Measurements from ENCODE around the gene CD4.

GRCh38 chr12:6816598-6816997 lies 27.3 kb downstream of the CD4 start:
- TF ChIP-seq CTCF (IDR thresholded peaks at IDR 0.05) (no peak), POLR2A (IDR thresholded peaks at IDR 0.05) (no peak), POLR2AphosphoS5 (IDR thresholded peaks at IDR 0.05) (no peak), EP300 (IDR thresholded peaks at IDR 0.05; ENCODE audit: low read depth) (no peak)
